HG03175 (cell line): Measurements from ENCODE around the gene TOMM20.

Experiments
- ATAC-seq: cut with Tn5 transposase; IDR thresholded peaks from one replicate; pipeline ENCODE4 v1.9.1; 2021; ENCODE audit warnings: mild to moderate bottlenecking, moderate library complexity; ENCODE audit not compliant: unreplicated experiment

TOMM20 gene

GRCh38 chr1:235069577-235070563 is 58.8 kb downstream of the TOMM20 start:
- no peak for ATAC-seq

- no peak for ATAC-seq
Observed at GRCh38 chr1:235069176-235069575, 59.5 kb downstream of the TOMM20 start.

GRCh38 chr1:235068158-235069121 is 60.2 kb downstream of the TOMM20 start:
- ATAC-seq, result no peak

GRCh38 chr1:235067396-235068157 is 61.1 kb downstream of the TOMM20 start:
- ATAC-seq, result no peak

- no peak for ATAC-seq
Observed at GRCh38 chr1:235063068-235063765, 65.4 kb downstream of the TOMM20 start.

GRCh38 chr1:235060607-235061470 is 67.8 kb downstream of the TOMM20 start:
- no peak for ATAC-seq
